Amniotic epithelial cell (primary cell): Measurements from ENCODE around the gene CTDSPL2.
"Not testable (repeated sequence)": the region's sequence is repeated elsewhere in the genome, so short reads cannot be mapped to it uniquely, and the experiment has no call there.

ENCODE experiments used
- DNase-seq: peaks from one replicate; pipeline ENCODE4 v3.0.0-alpha.2; 2010; ENCODE audit warnings: low read depth

The CTDSPL2 gene

GRCh38 chr15:44485880-44486279, 58.5 kb downstream of the CTDSPL2 start:
- DNase-seq: no peak

- DNase-seq: peak; percentile 81
These were observed 62.0 kb downstream of the CTDSPL2 start for GRCh38 chr15:44489464-44489863.

GRCh38 chr15:44490622-44491021, 63.2 kb downstream of the CTDSPL2 start:
- DNase-seq: peak; percentile 26

GRCh38 chr15:44492040-44492439, 64.6 kb downstream of the CTDSPL2 start:
- DNase-seq: peak; percentile 26

GRCh38 chr15:44492672-44493071, 65.2 kb downstream of the CTDSPL2 start:
- DNase-seq: no peak

- no peak for DNase-seq
These were observed 68.1 kb downstream of the CTDSPL2 start for GRCh38 chr15:44495562-44495961.

- DNase-seq: no peak
These were observed 73.1 kb downstream of the CTDSPL2 start for GRCh38 chr15:44500555-44500954.

GRCh38 chr15:44501768-44502366, 74.4 kb downstream of the CTDSPL2 start:
- DNase-seq: peak; percentile 67

GRCh38 chr15:44516436-44516835, 89.0 kb downstream of the CTDSPL2 start:
- DNase-seq: no peak

- no peak for DNase-seq
These were observed 92.1 kb downstream of the CTDSPL2 start for GRCh38 chr15:44519537-44519936.

GRCh38 chr15:44525018-44525417, 97.6 kb downstream of the CTDSPL2 start:
- no peak for DNase-seq

- no peak for DNase-seq
These were observed 99.8 kb downstream of the CTDSPL2 start for GRCh38 chr15:44527241-44527640.

GRCh38 chr15:44529864-44530604, 102.6 kb downstream of the CTDSPL2 start:
- no peak for DNase-seq

GRCh38 chr15:44530653-44531052, 103.2 kb downstream of the CTDSPL2 start:
- DNase-seq: no peak

GRCh38 chr15:44532275-44532674, 104.8 kb downstream of the CTDSPL2 start:
- DNase-seq: not testable (repeated sequence)

- DNase-seq: no peak
These were observed 105.3 kb downstream of the CTDSPL2 start for GRCh38 chr15:44532689-44533088.

GRCh38 chr15:44535092-44535491, 107.7 kb downstream of the CTDSPL2 start:
- DNase-seq: no peak

GRCh38 chr15:44535523-44536301, 108.3 kb downstream of the CTDSPL2 start:
- no peak for DNase-seq

- DNase-seq: peak; percentile 63
These were observed 109.0 kb downstream of the CTDSPL2 start for GRCh38 chr15:44536302-44536961.

- peak; percentile 95 for DNase-seq
These were observed 109.7 kb downstream of the CTDSPL2 start, which contains the start of gene EIF3J for GRCh38 chr15:44536962-44537734. Gene EIF3J (plus strand): TSS chr15:44537147. CDS start chr15:44537195, 48 bp downstream.

GRCh38 chr15:44537735-44538240, 110.4 kb downstream of the CTDSPL2 start:
- DNase-seq: peak; percentile 42
